GM13977 (cell line): ENCODE data around the gene RSAD1.

ENCODE experiments used
- DNase-seq: peaks from one replicate; pipeline ENCODE4 v3.0.0; 2012; ENCODE audit warnings: low spot score
- CTCF ChIP-seq: IDR thresholded peaks from 2 replicates; pipeline ENCODE4 v1.5.1; 2012; ENCODE audit warnings: mild to moderate bottlenecking, control low read depth; ENCODE audit not compliant: insufficient read depth; ENCODE audit errors: extremely low read depth, missing control alignments
- in situ Hi-C: fragments of 300-500 bp; cut with MboI; formaldehyde crosslinking; loops from one replicate; pipeline ENCODE4 v1.12.0; 2022; ENCODE audit warnings: low sequenced_read_pairs, low pct_unique_long_range_greater_than_20kb, mixed read lengths, inconsistent platforms; ENCODE audit not compliant: unreplicated experiment

The RSAD1 gene

GRCh38 chr17:50458270-50458669 lies 20.4 kb upstream of the RSAD1 start:
- in situ Hi-C loops, result no loop called here
- DNase-seq, result no peak
- TF ChIP-seq CTCF, result no peak

- no peak for TF ChIP-seq CTCF
- in situ Hi-C loops, result no loop called here
- no peak for DNase-seq
Observed at GRCh38 chr17:50458701-50459676, 19.7 kb upstream of the RSAD1 start.

- in situ Hi-C loops, result loop anchor here (10.0 kb wide), 1 partner anchor 55 kb away; no protein-coding TSS in a partner anchor
- no peak for TF ChIP-seq CTCF
- DNase-seq, result no peak
Observed at GRCh38 chr17:50459756-50460155, 18.9 kb upstream of the RSAD1 start.

- no peak for DNase-seq
- no peak for TF ChIP-seq CTCF
- in situ Hi-C loops, result loop anchor here (10.0 kb wide), 1 partner anchor 56 kb away; no protein-coding TSS in a partner anchor
Observed at GRCh38 chr17:50460831-50461526, 17.7 kb upstream of the RSAD1 start.

- no peak for DNase-seq
- no peak for TF ChIP-seq CTCF
- in situ Hi-C loops, result loop anchor here (10.0 kb wide), 1 partner anchor 57 kb away; no protein-coding TSS in a partner anchor
Observed at GRCh38 chr17:50461550-50462132, 17.0 kb upstream of the RSAD1 start.

- in situ Hi-C loops, result loop anchor here (10.0 kb wide), 1 partner anchor 58 kb away; no protein-coding TSS in a partner anchor
- no peak for DNase-seq
- no peak for TF ChIP-seq CTCF
Observed at GRCh38 chr17:50462446-50462845, 16.2 kb upstream of the RSAD1 start.
